Suprapubic skin (tissue), 4 donors: ENCODE data around the gene FMNL2. TPM values are rescaled to one million over a fixed set of nuclear protein-coding genes. Genes with fewer than 3 reads are reported as not detected.

Experiments
- DNase-seq, 2 donors: peaks; one replicate each; pipeline ENCODE4 v3.0.0-alpha.2; 2019; ENCODE audit warnings: low spot score in 2 of 2
- H3K27ac ChIP-seq: fragments of 200-600 bp; sonication (generic); one replicate; pipeline ENCODE4 v1.5.1; 2019
- H3K27me3 ChIP-seq: fragments of 200-600 bp; sonication (generic); one replicate; pipeline ENCODE4 v1.5.1; 2019
- H3K36me3 ChIP-seq: fragments of 200-600 bp; sonication (generic); one replicate; pipeline ENCODE4 v1.5.1; 2019
- H3K4me1 ChIP-seq: fragments of 200-600 bp; sonication (generic); one replicate; pipeline ENCODE4 v1.5.1; 2019
- H3K4me3 ChIP-seq: fragments of 200-600 bp; sonication (generic); one replicate; pipeline ENCODE4 v1.5.1; 2019; ENCODE audit warnings: mild to moderate bottlenecking
- H3K9me3 ChIP-seq: fragments of 200-600 bp; sonication (generic); one replicate; pipeline ENCODE4 v1.5.1; 2019
- EP300 ChIP-seq: sonication (generic); formaldehyde crosslinking; IDR thresholded peaks from one replicate; pipeline ENCODE4 v1.6.1; 2017; ENCODE audit warnings: antibody characterized with exemption
- POLR2A ChIP-seq, 2 donors: fragments of 450-650 bp; IDR thresholded peaks; one replicate each; pipeline ENCODE4 v1.6.1; 2017; ENCODE audit warnings: antibody characterized with exemption in 2 of 2, mild to moderate bottlenecking in 2 of 2, moderate library complexity in 2 of 2
- POLR2AphosphoS5 ChIP-seq, 3 donors: sonication (generic); formaldehyde crosslinking; IDR thresholded peaks; one replicate each; pipeline ENCODE4 v1.6.1; 2017; ENCODE audit warnings: antibody characterized with exemption in 3 of 3
- WGBS: methylation state at CpG from one replicate; pipeline ENCODE4 v1.1.5; 2018; 5-methylcytosine and 5-hydroxymethylcytosine counted together
- total RNA-seq, 4 donors: library from RNA; depleted of rRNA; stranded (reverse); fragments of >200 nt; gene quantifications; one replicate each; pipeline ENCODE4 v1.1.0, GENCODE V29; 2016
- TF ChIP-seq, protein P1 (sequence below), 2 donors: fragments of 200-600 bp in 1 of 2; fragments of 450-650 bp in 1 of 2; sonication (generic) in 1 of 2; IDR thresholded peaks; one replicate each; pipeline ENCODE4 v1.5.1; 2016 to 2019; ENCODE audit warnings: antibody characterized with exemption in 2 of 2, mild to moderate bottlenecking in 1 of 2, moderate library complexity in 1 of 2

The FMNL2 gene
- total RNA-seq, 4 donors from 2014 or later = 15.4 to 18.1 (median 16.0) TPM

DNA sequence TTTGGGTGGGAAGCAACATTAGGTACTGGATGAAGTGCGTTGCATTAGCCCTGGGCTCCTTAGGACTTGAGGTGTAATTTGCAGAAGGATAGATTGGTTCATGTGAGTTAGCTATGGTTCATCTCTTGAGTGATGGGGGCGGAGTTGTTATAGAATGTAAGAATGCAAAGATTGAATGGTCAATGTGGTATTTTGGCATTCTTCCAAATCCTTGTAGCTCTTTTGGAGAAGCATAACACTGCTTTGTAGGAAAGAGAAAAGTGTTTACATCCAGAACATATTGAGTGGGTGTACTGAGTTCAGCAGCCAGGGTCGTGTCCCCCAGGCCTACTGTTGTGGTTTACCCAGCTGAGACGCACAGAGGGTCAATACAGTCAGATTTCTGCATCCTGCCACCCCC, 173.5 kb downstream of the FMNL2 start:
- DNase-seq = no peak
- H3K36me3 ChIP-seq = no peaks in the 10 kb centered on the region
- H3K4me1 ChIP-seq = no peaks in the 10 kb centered on the region
- no peak overlapping the region for H3K4me3 ChIP-seq
- H3K9me3 ChIP-seq = no peaks in the 10 kb centered on the region
- 76% methylated on average over 4 of the region's 4 CpGs for WGBS
- TF ChIP-seq POLR2AphosphoS5 (IDR thresholded peaks at IDR 0.05) = no peak
- TF ChIP-seq EP300 = no peak
- TF ChIP-seq, protein P1, sequence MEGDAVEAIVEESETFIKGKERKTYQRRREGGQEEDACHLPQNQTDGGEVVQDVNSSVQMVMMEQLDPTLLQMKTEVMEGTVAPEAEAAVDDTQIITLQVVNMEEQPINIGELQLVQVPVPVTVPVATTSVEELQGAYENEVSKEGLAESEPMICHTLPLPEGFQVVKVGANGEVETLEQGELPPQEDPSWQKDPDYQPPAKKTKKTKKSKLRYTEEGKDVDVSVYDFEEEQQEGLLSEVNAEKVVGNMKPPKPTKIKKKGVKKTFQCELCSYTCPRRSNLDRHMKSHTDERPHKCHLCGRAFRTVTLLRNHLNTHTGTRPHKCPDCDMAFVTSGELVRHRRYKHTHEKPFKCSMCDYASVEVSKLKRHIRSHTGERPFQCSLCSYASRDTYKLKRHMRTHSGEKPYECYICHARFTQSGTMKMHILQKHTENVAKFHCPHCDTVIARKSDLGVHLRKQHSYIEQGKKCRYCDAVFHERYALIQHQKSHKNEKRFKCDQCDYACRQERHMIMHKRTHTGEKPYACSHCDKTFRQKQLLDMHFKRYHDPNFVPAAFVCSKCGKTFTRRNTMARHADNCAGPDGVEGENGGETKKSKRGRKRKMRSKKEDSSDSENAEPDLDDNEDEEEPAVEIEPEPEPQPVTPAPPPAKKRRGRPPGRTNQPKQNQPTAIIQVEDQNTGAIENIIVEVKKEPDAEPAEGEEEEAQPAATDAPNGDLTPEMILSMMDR (IDR thresholded peaks at IDR 0.05) = no peak
- TF ChIP-seq POLR2A (IDR thresholded peaks at IDR 0.05) = no peak
- no peak overlapping the region for H3K27ac ChIP-seq
- no peaks in the 10 kb centered on the region for H3K27me3 ChIP-seq

DNA sequence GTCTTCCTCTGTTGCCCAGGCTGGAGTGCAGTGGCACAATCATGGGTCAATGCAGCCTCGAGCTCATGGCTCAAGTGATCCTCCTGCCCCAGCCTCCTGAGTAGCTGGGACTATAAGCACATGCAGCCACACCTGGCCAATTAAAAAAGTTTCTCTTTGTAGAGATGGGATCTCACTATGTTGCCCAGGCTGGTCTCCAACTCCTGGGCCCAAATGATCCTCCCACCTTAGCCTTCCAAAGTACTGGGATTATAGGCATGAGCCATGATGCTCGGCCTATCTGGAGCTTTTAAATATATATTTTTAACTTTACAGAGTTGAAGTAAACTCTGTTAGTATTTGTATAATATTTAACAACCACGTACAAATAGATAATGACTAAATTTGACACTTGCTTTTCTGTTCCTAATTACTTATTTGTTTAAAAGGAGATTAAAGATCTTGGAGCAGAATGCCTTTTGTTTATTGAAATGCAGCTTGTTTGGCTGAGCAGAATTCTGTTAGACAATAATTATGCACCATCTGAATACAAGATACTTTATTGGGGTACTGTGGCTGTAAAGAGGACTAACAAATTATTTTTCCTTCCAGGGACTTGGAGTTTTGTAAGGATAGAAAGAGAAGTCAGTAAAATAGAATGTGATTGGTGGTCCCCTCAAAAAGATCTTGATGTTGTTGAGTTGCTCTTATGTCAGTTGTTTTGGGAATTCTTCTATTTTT, 175.0 kb downstream of the FMNL2 start:
- H3K4me3 ChIP-seq = no peak overlapping the region
- DNase-seq = no peak
- H3K27me3 ChIP-seq = no peaks in the 10 kb centered on the region
- no peaks in the 10 kb centered on the region for H3K4me1 ChIP-seq
- WGBS = 79% methylated on average over 3 of the region's 3 CpGs
- no peak for TF ChIP-seq EP300
- TF ChIP-seq POLR2A (IDR thresholded peaks at IDR 0.05) = no peak
- TF ChIP-seq, protein P1 (IDR thresholded peaks at IDR 0.05) = no peak
- H3K27ac ChIP-seq = no peak overlapping the region
- H3K9me3 ChIP-seq = no peaks in the 10 kb centered on the region
- no peaks in the 10 kb centered on the region for H3K36me3 ChIP-seq

DNA sequence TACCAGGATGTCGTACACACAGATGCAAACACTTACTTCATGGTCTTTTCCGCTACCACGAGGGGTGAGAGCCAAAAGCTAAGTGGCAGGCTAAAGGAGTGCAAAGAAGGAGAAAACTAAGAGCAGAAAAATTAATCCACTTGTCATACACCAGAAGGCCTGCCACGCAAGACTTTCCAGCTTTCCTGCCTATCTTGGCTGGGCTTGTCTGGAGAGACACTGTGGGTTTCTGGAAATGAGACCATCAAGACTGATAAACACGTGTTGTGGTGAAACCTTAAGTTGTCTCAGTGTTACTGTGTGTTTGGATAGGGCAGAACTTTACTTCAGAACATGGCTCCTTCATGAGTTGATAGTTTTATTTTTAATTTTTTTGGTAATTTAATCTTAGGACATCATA, 175.6 kb downstream of the FMNL2 start:
- Histone ChIP-seq H3K27me3 (no peaks in the 10 kb centered on the region), H3K36me3 (no peaks in the 10 kb centered on the region), H3K9me3 (no peaks in the 10 kb centered on the region), H3K4me1 (no peaks in the 10 kb centered on the region), H3K4me3 (no peak overlapping the region), H3K27ac (no peak overlapping the region)
- 87% methylated on average over 5 of the region's 5 CpGs for WGBS
- no peak for DNase-seq
- TF ChIP-seq, protein P1 (IDR thresholded peaks at IDR 0.05) = no peak
- TF ChIP-seq POLR2A (IDR thresholded peaks at IDR 0.05) (no peak), POLR2AphosphoS5 (IDR thresholded peaks at IDR 0.05) (no peak), EP300 (no peak)

DNA sequence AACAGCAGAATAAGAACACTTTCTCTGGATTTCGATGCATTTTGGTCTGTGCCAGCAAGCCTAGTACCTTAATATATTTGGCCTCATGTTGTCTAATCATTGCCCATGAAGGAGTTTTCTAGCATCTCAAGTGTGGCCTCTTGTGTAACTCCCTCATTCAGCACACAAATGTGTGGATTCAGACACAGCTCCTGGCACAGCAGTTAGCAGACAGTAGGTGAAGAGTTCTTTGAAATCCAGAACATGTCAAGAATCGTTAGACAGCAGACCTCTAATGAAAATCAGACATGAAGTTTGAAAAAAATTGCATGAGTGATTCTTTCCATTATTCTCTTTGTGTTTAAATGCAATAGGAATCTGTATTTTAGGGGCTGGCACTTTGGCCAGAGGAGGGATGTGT, 177.0 kb downstream of the FMNL2 start:
- H3K36me3 ChIP-seq = no peaks in the 10 kb centered on the region
- no peaks in the 10 kb centered on the region for H3K4me1 ChIP-seq
- no peak for DNase-seq
- H3K27me3 ChIP-seq = no peaks in the 10 kb centered on the region
- no peaks in the 10 kb centered on the region for H3K9me3 ChIP-seq
- no peak overlapping the region for H3K27ac ChIP-seq
- 81% methylated on average over 2 of the region's 2 CpGs for WGBS
- no peak for TF ChIP-seq EP300
- H3K4me3 ChIP-seq = no peak overlapping the region

DNA sequence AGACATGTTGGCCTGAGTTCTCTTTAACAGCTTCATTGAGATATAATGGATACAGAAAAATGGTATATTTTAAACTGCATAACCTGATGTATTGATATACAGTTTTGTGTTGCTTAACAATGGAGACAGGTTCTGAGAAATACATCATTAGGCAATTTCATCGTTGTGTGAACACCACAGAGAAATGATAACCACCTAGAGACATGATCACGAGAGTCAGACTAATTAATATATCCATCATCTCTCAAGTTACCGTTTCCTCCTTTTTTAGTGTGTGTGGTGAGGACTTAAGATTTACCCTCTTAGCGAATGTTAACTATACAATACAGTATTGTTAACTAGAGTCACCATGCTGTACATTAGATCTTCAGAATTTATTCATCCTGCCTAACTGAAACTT, 178.1 kb downstream of the FMNL2 start:
- Histone ChIP-seq H3K27ac (no peak overlapping the region), H3K9me3 (no peaks in the 10 kb centered on the region), H3K36me3 (no peaks in the 10 kb centered on the region), H3K27me3 (no peaks in the 10 kb centered on the region), H3K4me1 (no peaks in the 10 kb centered on the region), H3K4me3 (no peak overlapping the region)
- WGBS = 87% methylated on average over 4 of the region's 4 CpGs
- no peak for DNase-seq
- TF ChIP-seq POLR2A (IDR thresholded peaks at IDR 0.05) (no peak), POLR2AphosphoS5 (IDR thresholded peaks at IDR 0.05) (no peak), EP300 (no peak)
- TF ChIP-seq, protein P1 (IDR thresholded peaks at IDR 0.05) = no peak

DNA sequence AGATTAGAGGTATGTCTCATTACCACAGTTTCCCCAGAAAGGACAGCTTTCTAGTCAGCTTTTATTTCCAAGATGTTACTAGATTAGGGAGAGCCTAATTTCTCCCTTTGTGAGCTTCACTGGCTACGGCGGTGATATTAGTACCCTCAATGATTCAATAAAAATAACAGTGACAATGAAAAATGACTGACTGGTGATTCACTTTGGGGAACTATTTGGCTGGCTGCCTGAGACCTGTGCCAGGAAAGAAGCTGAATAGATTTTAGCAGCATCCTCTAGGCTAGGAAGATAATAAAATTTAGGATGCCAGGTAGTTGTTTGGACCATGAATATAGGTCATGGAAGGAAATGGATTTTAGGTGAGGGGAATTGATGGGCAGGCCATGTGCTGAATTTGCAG, 178.7 kb downstream of the FMNL2 start:
- Histone ChIP-seq H3K4me1 (no peaks in the 10 kb centered on the region), H3K9me3 (no peaks in the 10 kb centered on the region), H3K27me3 (no peaks in the 10 kb centered on the region), H3K27ac (no peak overlapping the region), H3K36me3 (no peaks in the 10 kb centered on the region), H3K4me3 (no peak overlapping the region)
- 34% methylated on average over 2 of the region's 2 CpGs for WGBS
- DNase-seq = no peak
- no peak for TF ChIP-seq EP300
- no peak for TF ChIP-seq POLR2AphosphoS5 (IDR thresholded peaks at IDR 0.05)
- TF ChIP-seq, protein P1 (IDR thresholded peaks at IDR 0.05) = no peak
- no peak for TF ChIP-seq POLR2A (IDR thresholded peaks at IDR 0.05)
